ENCODE measurements around the gene MIPOL1.
"Not testable (repeated sequence)": the region's sequence is repeated elsewhere in the genome, so short reads cannot be mapped to it uniquely, and the experiment has no call there.

MIPOL1 gene

GRCh38 chr14:37172936-37173614, 24.7 kb upstream of the MIPOL1 start:
- TF ChIP-seq CTCF (IDR thresholded peaks at IDR 0.05; ENCODE audit: low read depth, low read length), result no peak
- DNase-seq (ENCODE audit: extremely low read depth, low read depth), result no peak

GRCh38 chr14:37179896-37180502, 17.7 kb upstream of the MIPOL1 start:
- DNase-seq (ENCODE audit: extremely low read depth, low read depth), result no peak
- TF ChIP-seq CTCF (IDR thresholded peaks at IDR 0.05; ENCODE audit: low read depth, low read length), result no peak

GRCh38 chr14:37180886-37181285, 16.9 kb upstream of the MIPOL1 start:
- not testable (repeated sequence) for DNase-seq (ENCODE audit: extremely low read depth, low read depth)

GRCh38 chr14:37181441-37181840, 16.3 kb upstream of the MIPOL1 start:
- TF ChIP-seq CTCF (IDR thresholded peaks at IDR 0.05; ENCODE audit: low read depth, low read length), result no peak
- DNase-seq (ENCODE audit: extremely low read depth, low read depth), result no peak

GRCh38 chr14:37184520-37184919, 13.2 kb upstream of the MIPOL1 start:
- not testable (repeated sequence) for DNase-seq (ENCODE audit: extremely low read depth, low read depth)

- no peak for TF ChIP-seq CTCF (IDR thresholded peaks at IDR 0.05; ENCODE audit: low read depth, low read length)
- no peak for DNase-seq (ENCODE audit: extremely low read depth, low read depth)
These were observed 12.1 kb upstream of the MIPOL1 start for GRCh38 chr14:37185670-37186069.

GRCh38 chr14:37186865-37187264, 10.9 kb upstream of the MIPOL1 start:
- DNase-seq (ENCODE audit: extremely low read depth, low read depth), result no peak
- no peak for TF ChIP-seq CTCF (IDR thresholded peaks at IDR 0.05; ENCODE audit: low read depth, low read length)

GRCh38 chr14:37187294-37187693, 10.4 kb upstream of the MIPOL1 start:
- no peak for TF ChIP-seq CTCF (IDR thresholded peaks at IDR 0.05; ENCODE audit: low read depth, low read length)
- no peak for DNase-seq (ENCODE audit: extremely low read depth, low read depth)

- not testable (repeated sequence) for DNase-seq (ENCODE audit: extremely low read depth, low read depth)
These were observed 9.7 kb upstream of the MIPOL1 start for GRCh38 chr14:37187840-37188577.

GRCh38 chr14:37189733-37190132, 8.0 kb upstream of the MIPOL1 start:
- not testable (repeated sequence) for DNase-seq (ENCODE audit: extremely low read depth, low read depth)
